Endodermal cell (in vitro differentiated cells): ENCODE measurements around the gene NECTIN2. TPM values are rescaled to one million over a fixed set of nuclear protein-coding genes. Genes with fewer than 3 reads are reported as not detected.

ENCODE experiments used
- DNase-seq: peaks from one replicate; pipeline ENCODE4 v3.0.0-alpha.2; 2017
- H3K27ac ChIP-seq: 2 replicates; pipeline ENCODE4 v1.5.1; 2013; ENCODE audit warnings: mild to moderate bottlenecking, low read depth, low read length, moderate library complexity
- H3K27me3 ChIP-seq: 2 replicates; pipeline ENCODE4 v1.6.1; 2013; ENCODE audit warnings: mild to moderate bottlenecking, low read length, moderate library complexity; ENCODE audit not compliant: insufficient read depth, control insufficient read depth, poor library complexity, severe bottlenecking
- H3K36me3 ChIP-seq: 2 replicates; pipeline ENCODE4 v1.7.0; 2013; ENCODE audit warnings: mild to moderate bottlenecking, low read length, moderate library complexity; ENCODE audit not compliant: control insufficient read depth, insufficient read depth
- H3K4me1 ChIP-seq: one replicate; pipeline ENCODE4 v1.7.0; 2013; ENCODE audit warnings: low read length; ENCODE audit not compliant: control insufficient read depth, insufficient read depth
- H3K4me3 ChIP-seq: 2 replicates; pipeline ENCODE4 v1.5.1; 2013; ENCODE audit warnings: mild to moderate bottlenecking, low read length, moderate library complexity
- H3K9ac ChIP-seq: 2 replicates; pipeline ENCODE4 v1.6.1; 2013; ENCODE audit warnings: mild to moderate bottlenecking, low read length, moderate library complexity; ENCODE audit not compliant: poor library complexity, severe bottlenecking; ENCODE audit errors: extremely low read depth
- H3K9me3 ChIP-seq: 2 replicates; pipeline ENCODE4 v1.6.1; 2013; ENCODE audit warnings: mild to moderate bottlenecking, low read length, moderate library complexity; ENCODE audit not compliant: control insufficient read depth
- H3K27ac Mint-ChIP-seq: 2 replicates; pipeline ENCODE4 v1.8.0; 2020; ENCODE audit warnings: mixed read lengths
- H3K27me3 Mint-ChIP-seq: 2 replicates; pipeline ENCODE4 v1.8.0; 2021; ENCODE audit warnings: mild to moderate bottlenecking, mixed read lengths; ENCODE audit not compliant: insufficient read depth
- H3K36me3 Mint-ChIP-seq: 2 replicates; pipeline ENCODE4 v1.8.0; 2020; ENCODE audit warnings: low read depth, mixed read lengths
- H3K4me1 Mint-ChIP-seq: 2 replicates; pipeline ENCODE4 v1.8.0; 2020; ENCODE audit warnings: mixed read lengths
- H3K4me3 Mint-ChIP-seq: 2 replicates; pipeline ENCODE4 v1.8.0; 2020; ENCODE audit warnings: mild to moderate bottlenecking, moderate library complexity, mixed read lengths
- H3K9me3 Mint-ChIP-seq: 2 replicates; pipeline ENCODE4 v1.8.0; 2020; ENCODE audit warnings: mild to moderate bottlenecking, mixed read lengths
- CTCF ChIP-seq: fragments of 200-600 bp; sonication (generic); conservative IDR thresholded peaks from 2 replicates; pipeline ENCODE4 v1.5.0; 2021; ENCODE audit warnings: antibody characterized with exemption, mild to moderate bottlenecking
- WGBS, 2 experiments: methylation state at CpG; one replicate each; pipeline versions ENCODE4 v1.1.5 to v1.1.7; 2013; ENCODE audit warnings: missing lambda C conversion rate in 2 of 2, mixed read lengths in 1 of 2; ENCODE audit not compliant: insufficient coverage in 1 of 2, insufficient read length in 1 of 2; 5-methylcytosine and 5-hydroxymethylcytosine counted together
- total RNA-seq, 2 donors: library from RNA; stranded (reverse); fragmentation: NEBNext Ultra II Directional in 1 of 2; extraction: Animal tissue kit (Norgen Biotek cat#: 25700) in 1 of 2; gene quantifications; 2 replicates in 1 of 2; 3 replicates in 1 of 2; pipeline ENCODE4 v1.2.1, GENCODE V29; 2021

NECTIN2 gene
- total RNA-seq, 2 donors from 2014 or later = 248 to 260 TPM

GRCh38 chr19:44897835-44898234 lies 51.7 kb downstream of the NECTIN2 start:
- WGBS, 2 experiments = 88 to 91% methylated on average over 4 to 8 of the region's 8 CpGs
- H3K27me3 ChIP-seq = no peaks in the 10 kb centered on the region
- no peak overlapping the region for H3K4me3 ChIP-seq
- no peaks in the 10 kb centered on the region for H3K27me3 Mint-ChIP-seq
- no peak overlapping the region for H3K27ac Mint-ChIP-seq
- DNase-seq = no peak
- TF ChIP-seq CTCF = no peak
- H3K9me3 ChIP-seq = no peaks in the 10 kb centered on the region
- H3K4me1 Mint-ChIP-seq = no peaks in the 10 kb centered on the region
- H3K4me3 Mint-ChIP-seq = no peak overlapping the region
- H3K36me3 ChIP-seq = peaks cover 72% of the 10 kb centered on the region
- no peaks in the 10 kb centered on the region for H3K4me1 ChIP-seq
- H3K27ac ChIP-seq = no peak overlapping the region
- peaks cover 77% of the 10 kb centered on the region for H3K36me3 Mint-ChIP-seq
- H3K9me3 Mint-ChIP-seq = no peaks in the 10 kb centered on the region
- no peak overlapping the region for H3K9ac ChIP-seq

- no peaks in the 10 kb centered on the region for H3K27me3 ChIP-seq
- Mint-ChIP-seq H3K4me1 (no peaks in the 10 kb centered on the region), H3K4me3 (no peak overlapping the region), H3K36me3 (peaks cover 58% of the 10 kb centered on the region), H3K9me3 (no peaks in the 10 kb centered on the region), H3K27me3 (no peaks in the 10 kb centered on the region), H3K27ac (no peak overlapping the region)
- 95 to 98% methylated on average over 13 to 19 of the region's 19 CpGs for WGBS, 2 experiments
- H3K27ac ChIP-seq = no peak overlapping the region
- peaks cover 47% of the 10 kb centered on the region for H3K36me3 ChIP-seq
- H3K9ac ChIP-seq = no peak overlapping the region
- no peak for TF ChIP-seq CTCF
- no peak overlapping the region for H3K4me3 ChIP-seq
- DNase-seq = no peak
- peaks cover 6% of the 10 kb centered on the region for H3K4me1 ChIP-seq
- no peaks in the 10 kb centered on the region for H3K9me3 ChIP-seq
Measured at GRCh38 chr19:44900328-44901244, 54.5 kb downstream of the NECTIN2 start.

GRCh38 chr19:44903216-44903601 lies 57.1 kb downstream of the NECTIN2 start:
- no peak for DNase-seq
- H3K4me3 ChIP-seq = no peak overlapping the region
- H3K27me3 Mint-ChIP-seq = no peaks in the 10 kb centered on the region
- H3K9me3 ChIP-seq = no peaks in the 10 kb centered on the region
- peak overlapping the region; percentile 27 for H3K27ac Mint-ChIP-seq
- TF ChIP-seq CTCF = no peak
- H3K9ac ChIP-seq = no peak overlapping the region
- peaks cover 6% of the 10 kb centered on the region for H3K4me1 ChIP-seq
- H3K9me3 Mint-ChIP-seq = no peaks in the 10 kb centered on the region
- peaks cover 40% of the 10 kb centered on the region for H3K36me3 ChIP-seq
- H3K27me3 ChIP-seq = no peaks in the 10 kb centered on the region
- 60 to 82% methylated on average over 1 to 12 of the region's 15 CpGs for WGBS, 2 experiments
- peaks cover 56% of the 10 kb centered on the region for H3K36me3 Mint-ChIP-seq
- no peak overlapping the region for H3K4me3 Mint-ChIP-seq
- H3K27ac ChIP-seq = no peak overlapping the region
- peaks cover 3% of the 10 kb centered on the region for H3K4me1 Mint-ChIP-seq
